Osteoblast (primary cell): ENCODE data around the gene DENND1B. TPM values are rescaled to one million over a fixed set of nuclear protein-coding genes. Genes with fewer than 3 reads are reported as not detected.

Experiments used
- DNase-seq: peaks from one replicate; pipeline ENCODE4 v3.0.0; 2011; ENCODE audit warnings: low spot score, mixed read lengths; ENCODE audit not compliant: insufficient read length; ENCODE audit errors: missing footprints
- H2AFZ ChIP-seq: 2 replicates; pipeline ENCODE4 v1.6.0; 2011; ENCODE audit warnings: mild to moderate bottlenecking, low read length
- H3K27ac ChIP-seq: 2 replicates; pipeline ENCODE4 v1.5.1; 2011; ENCODE audit warnings: mild to moderate bottlenecking, low read depth, low read length, moderate library complexity
- H3K27me3 ChIP-seq: 2 replicates; pipeline ENCODE4 v1.6.0; 2012; ENCODE audit warnings: mild to moderate bottlenecking, control low read depth, inconsistent platforms, low read length, moderate library complexity; ENCODE audit not compliant: insufficient read depth
- H3K36me3 ChIP-seq: 2 replicates; pipeline ENCODE4 v1.5.1; 2011; ENCODE audit warnings: mild to moderate bottlenecking, low read length, control low read depth, moderate library complexity; ENCODE audit not compliant: insufficient read depth
- H3K4me1 ChIP-seq: 2 replicates; pipeline ENCODE4 v1.5.1; 2011; ENCODE audit warnings: mild to moderate bottlenecking, low read length, control low read depth, moderate library complexity; ENCODE audit not compliant: insufficient read depth
- H3K4me2 ChIP-seq: 2 replicates; pipeline ENCODE4 v1.6.0; 2011; ENCODE audit warnings: mild to moderate bottlenecking, low read length; ENCODE audit not compliant: insufficient read depth
- H3K4me3 ChIP-seq: fragments of 200-600 bp; sonication (generic); 3 replicates; pipeline ENCODE4 v1.5.1; 2012; ENCODE audit warnings: mild to moderate bottlenecking, low read length, inconsistent platforms; ENCODE audit not compliant: insufficient read depth
- H3K79me2 ChIP-seq: 2 replicates; pipeline ENCODE4 v1.6.0; 2012; ENCODE audit warnings: mild to moderate bottlenecking, low read length, control low read depth, inconsistent platforms; ENCODE audit not compliant: insufficient read depth
- H3K9me3 ChIP-seq: 2 replicates; pipeline ENCODE4 v1.5.1; 2011; ENCODE audit warnings: low read depth, low read length, control low read depth
- H4K20me1 ChIP-seq: 2 replicates; pipeline ENCODE4 v1.6.0; 2012; ENCODE audit warnings: mild to moderate bottlenecking, low read length, control low read depth; ENCODE audit not compliant: insufficient read depth
- CTCF ChIP-seq: IDR thresholded peaks from 2 replicates; pipeline ENCODE4 v1.5.1; 2011; ENCODE audit warnings: mild to moderate bottlenecking, low read depth, low read length, moderate library complexity; ENCODE audit errors: extremely low read depth
- total RNA-seq: library from RNA; depleted of rRNA; stranded (reverse); fragments of >200 nt; gene quantifications from 2 replicates; pipeline ENCODE4 v1.2.3, GENCODE V29; 2012

The DENND1B gene
- total RNA-seq, 1 donor: 22.4 TPM

- H3K4me1 ChIP-seq: no peaks in the 10 kb centered on the region
- H3K27me3 ChIP-seq: no peaks in the 10 kb centered on the region
- no peak overlapping the region for H3K27ac ChIP-seq
- H4K20me1 ChIP-seq: no peaks in the 10 kb centered on the region
- TF ChIP-seq CTCF: no peak
- H3K4me3 ChIP-seq: no peak overlapping the region
- DNase-seq: no peak
- H2AFZ ChIP-seq: no peak overlapping the region
- no peak overlapping the region for H3K4me2 ChIP-seq
- no peaks in the 10 kb centered on the region for H3K9me3 ChIP-seq
- H3K36me3 ChIP-seq: no peaks in the 10 kb centered on the region
- no peaks in the 10 kb centered on the region for H3K79me2 ChIP-seq
Observed at GRCh38 chr1:197468543-197469175, 306.6 kb downstream of the DENND1B start.

GRCh38 chr1:197467881-197468280 is 307.4 kb downstream of the DENND1B start:
- Histone ChIP-seq H2AFZ (no peak overlapping the region), H4K20me1 (no peaks in the 10 kb centered on the region), H3K27ac (no peak overlapping the region), H3K9me3 (no peaks in the 10 kb centered on the region), H3K4me2 (no peak overlapping the region), H3K36me3 (no peaks in the 10 kb centered on the region), H3K27me3 (no peaks in the 10 kb centered on the region), H3K79me2 (no peaks in the 10 kb centered on the region), H3K4me3 (no peak overlapping the region), H3K4me1 (no peaks in the 10 kb centered on the region)
- DNase-seq: no peak
- no peak for TF ChIP-seq CTCF

- Histone ChIP-seq H3K36me3 (no peaks in the 10 kb centered on the region), H2AFZ (no peak overlapping the region), H3K9me3 (no peaks in the 10 kb centered on the region), H3K79me2 (no peaks in the 10 kb centered on the region), H3K4me3 (no peak overlapping the region), H3K27me3 (no peaks in the 10 kb centered on the region), H3K27ac (no peak overlapping the region), H3K4me1 (no peaks in the 10 kb centered on the region), H3K4me2 (no peak overlapping the region), H4K20me1 (no peaks in the 10 kb centered on the region)
- DNase-seq: no peak
- no peak for TF ChIP-seq CTCF
Observed at GRCh38 chr1:197466813-197467212, 308.5 kb downstream of the DENND1B start.

GRCh38 chr1:197465528-197466327 is 309.6 kb downstream of the DENND1B start:
- Histone ChIP-seq H3K9me3 (no peaks in the 10 kb centered on the region), H3K79me2 (no peaks in the 10 kb centered on the region), H3K4me1 (no peaks in the 10 kb centered on the region), H2AFZ (no peak overlapping the region), H3K27ac (no peak overlapping the region), H3K4me3 (no peak overlapping the region), H3K27me3 (no peaks in the 10 kb centered on the region), H3K4me2 (no peak overlapping the region), H4K20me1 (no peaks in the 10 kb centered on the region), H3K36me3 (no peaks in the 10 kb centered on the region)
- TF ChIP-seq CTCF: no peak
- no peak for DNase-seq
